SK-N-DZ (cell line): ENCODE results near the gene ITPKA.

Experiments
- DNase-seq: peaks from one replicate; pipeline ENCODE4 v3.0.0-alpha.2; 2015; ENCODE audit warnings: low spot score

Gene ITPKA

DNA sequence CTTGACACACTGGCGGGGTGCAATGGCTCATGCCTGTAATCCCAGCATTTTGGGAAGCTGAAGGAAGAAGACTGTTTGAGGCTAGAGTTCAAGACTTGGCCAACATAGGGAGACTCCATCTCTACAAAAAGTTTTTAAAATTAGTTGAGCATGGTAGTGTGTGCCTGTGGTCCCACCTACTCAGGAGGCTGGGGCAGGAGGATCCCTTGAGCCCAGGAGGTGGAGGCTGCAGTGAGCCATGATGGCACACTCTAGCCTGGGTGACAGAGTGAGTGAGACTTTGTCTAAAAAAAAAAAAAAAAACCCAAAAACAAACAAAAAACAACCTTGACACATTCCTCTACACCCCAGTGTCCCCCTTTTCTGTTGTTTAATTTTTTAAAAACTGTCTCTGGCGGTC is 4.0 kb upstream of the ITPKA start:
- no peak for DNase-seq

DNA sequence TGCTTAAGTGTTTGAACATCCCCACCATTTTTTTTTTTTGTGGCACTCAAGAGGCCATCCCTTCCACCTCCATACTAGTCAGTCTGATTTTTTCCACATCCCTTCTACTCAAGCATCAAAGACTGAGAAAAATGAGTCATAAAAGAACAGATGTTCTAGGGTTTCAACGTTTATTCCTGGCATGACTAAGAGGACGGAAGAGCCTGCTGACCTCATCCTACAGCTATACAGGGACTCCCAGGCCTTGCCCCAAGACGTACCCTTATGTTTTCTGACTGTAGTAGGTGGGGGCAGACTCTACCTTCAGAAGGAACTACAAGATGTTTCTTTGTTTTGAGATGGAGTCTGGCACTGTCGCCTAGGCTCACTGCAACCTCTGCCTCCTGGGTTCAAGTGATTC is 3.3 kb upstream of the ITPKA start:
- DNase-seq: no peak

DNA sequence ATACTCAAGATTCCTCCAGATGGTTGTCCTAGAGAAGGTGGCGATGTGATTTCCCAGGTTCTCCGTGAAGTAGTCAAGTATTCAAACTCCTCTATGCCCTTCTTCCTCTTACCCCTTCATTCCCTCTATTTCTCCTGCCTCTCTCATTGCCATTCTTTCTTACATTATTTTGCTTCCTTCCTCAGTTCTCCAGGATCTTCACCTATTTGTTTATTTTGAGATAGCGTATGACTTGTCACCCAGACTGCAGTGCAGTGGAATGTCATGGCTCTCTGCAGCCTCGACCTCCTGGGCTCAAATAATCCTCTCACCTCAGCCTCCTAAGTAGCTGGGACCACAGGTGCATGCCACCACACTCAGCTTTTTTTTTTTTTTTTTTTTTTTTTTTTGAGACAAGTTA is 1.8 kb upstream of the ITPKA start:
- no peak for DNase-seq

DNA sequence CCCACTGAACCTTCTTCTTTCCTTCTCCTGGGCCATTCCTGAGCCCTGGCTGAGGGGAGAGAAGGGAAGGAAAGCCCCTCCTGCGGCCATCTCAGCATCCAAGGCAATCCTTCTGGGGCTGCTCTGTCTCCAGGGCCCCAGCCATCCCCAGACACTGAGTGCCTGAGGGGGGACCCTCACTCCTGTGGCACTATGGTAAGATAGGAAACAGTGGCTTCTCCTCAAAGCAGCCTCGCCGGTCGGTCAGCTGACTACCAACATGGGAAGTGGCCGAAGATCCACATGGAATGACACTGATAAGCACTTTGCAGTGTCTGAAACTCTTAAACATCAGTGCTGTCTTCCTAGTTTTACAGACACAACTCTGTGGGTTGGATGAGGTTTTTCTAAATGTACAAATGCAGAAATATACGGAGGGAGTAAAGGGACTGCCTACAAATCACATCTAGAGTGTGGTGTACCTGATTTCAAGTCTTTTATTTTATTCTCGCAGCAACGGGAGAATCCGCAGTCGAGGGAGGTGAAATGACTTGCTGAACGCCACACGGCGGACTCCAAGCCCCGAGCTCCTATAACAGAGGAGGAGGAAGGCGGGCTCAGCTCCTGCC is 973 bp upstream of the ITPKA start:
- peak; percentile 52 for DNase-seq

DNA sequence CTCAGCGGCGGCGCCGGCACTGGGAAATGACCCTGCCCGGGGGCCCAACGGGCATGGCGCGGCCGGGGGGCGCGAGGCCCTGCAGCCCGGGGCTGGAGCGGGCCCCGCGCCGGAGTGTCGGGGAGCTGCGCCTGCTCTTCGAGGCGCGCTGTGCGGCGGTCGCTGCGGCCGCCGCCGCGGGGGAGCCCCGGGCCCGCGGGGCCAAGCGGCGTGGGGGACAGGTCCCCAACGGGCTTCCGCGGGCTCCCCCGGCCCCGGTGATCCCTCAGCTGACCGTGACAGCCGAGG is 172 bp downstream of the ITPKA start:
- DNase-seq: no peak

DNA sequence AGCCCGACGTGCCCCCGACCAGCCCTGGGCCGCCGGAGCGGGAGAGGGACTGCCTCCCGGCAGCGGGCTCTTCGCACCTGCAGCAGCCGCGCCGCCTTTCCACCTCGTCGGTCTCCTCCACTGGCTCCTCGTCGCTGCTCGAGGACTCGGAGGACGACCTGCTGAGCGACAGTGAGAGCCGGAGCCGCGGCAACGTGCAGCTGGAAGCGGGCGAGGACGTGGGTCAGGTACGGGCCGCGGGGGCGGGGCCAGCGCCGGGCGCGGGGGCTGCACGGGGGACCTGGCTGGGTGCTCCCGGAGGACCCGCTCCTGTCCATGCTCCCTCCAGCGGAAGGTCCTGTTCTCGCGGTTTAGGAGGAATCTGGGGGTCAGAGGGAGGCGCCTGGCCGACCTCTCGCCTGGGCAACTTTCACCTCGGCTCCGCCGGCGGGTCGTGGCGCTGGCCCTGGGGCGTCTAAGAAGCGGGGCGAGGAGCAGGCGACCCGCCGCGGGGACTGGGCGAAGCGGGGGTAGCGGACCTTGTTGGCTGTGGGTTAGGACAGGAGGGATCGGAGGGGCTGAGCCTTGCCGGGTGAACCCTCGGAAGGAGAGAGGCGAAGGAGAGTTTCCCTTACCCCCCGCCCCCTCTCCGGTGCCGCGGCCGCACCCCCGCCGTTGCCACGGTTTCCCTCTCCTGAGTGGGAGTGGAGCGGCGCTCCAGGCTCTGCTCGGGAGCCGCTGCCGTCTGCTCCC is 682 bp downstream of the ITPKA start:
- DNase-seq: peak; percentile 44

DNA sequence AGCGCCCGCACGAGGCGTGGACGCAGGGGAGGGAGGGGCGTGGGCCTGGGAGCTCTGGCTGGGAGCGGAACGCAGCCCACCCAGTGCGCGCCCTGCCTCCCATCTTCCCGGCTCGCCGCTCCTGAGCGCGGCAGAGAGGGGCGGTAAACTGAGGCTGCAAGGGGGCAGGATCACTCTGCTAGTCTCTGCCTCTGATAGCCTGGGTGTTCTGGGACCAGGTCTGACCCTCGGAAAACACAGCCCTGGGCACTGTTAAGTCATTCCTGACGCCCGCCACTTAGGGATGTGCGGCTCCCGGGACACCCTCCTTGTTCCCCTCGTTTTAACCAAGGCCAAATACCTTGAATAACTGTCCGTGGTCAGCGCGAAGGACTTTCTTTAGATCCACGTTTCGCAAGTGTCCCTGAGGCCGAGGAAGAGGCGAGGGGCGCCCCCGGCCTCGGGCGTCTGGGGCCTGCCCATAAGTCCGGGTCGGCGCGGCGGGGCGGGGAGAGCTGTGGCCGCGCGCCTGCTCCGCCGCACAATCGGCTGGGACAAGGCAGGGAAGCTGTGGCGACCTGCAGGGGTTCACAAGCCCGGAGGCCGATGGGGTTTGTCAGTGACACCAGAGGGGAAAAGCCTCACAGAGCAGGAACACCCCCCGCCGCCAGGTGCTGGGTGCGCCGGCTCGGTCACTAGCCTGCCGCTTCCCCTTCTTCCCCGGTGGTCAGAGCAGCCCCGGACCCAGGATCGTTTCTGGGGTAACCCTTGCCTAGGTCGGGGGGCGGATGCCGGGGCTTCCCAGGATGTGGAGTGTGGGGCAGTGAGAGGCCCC is 1.5 kb downstream of the ITPKA start:
- DNase-seq: peak; percentile 39

DNA sequence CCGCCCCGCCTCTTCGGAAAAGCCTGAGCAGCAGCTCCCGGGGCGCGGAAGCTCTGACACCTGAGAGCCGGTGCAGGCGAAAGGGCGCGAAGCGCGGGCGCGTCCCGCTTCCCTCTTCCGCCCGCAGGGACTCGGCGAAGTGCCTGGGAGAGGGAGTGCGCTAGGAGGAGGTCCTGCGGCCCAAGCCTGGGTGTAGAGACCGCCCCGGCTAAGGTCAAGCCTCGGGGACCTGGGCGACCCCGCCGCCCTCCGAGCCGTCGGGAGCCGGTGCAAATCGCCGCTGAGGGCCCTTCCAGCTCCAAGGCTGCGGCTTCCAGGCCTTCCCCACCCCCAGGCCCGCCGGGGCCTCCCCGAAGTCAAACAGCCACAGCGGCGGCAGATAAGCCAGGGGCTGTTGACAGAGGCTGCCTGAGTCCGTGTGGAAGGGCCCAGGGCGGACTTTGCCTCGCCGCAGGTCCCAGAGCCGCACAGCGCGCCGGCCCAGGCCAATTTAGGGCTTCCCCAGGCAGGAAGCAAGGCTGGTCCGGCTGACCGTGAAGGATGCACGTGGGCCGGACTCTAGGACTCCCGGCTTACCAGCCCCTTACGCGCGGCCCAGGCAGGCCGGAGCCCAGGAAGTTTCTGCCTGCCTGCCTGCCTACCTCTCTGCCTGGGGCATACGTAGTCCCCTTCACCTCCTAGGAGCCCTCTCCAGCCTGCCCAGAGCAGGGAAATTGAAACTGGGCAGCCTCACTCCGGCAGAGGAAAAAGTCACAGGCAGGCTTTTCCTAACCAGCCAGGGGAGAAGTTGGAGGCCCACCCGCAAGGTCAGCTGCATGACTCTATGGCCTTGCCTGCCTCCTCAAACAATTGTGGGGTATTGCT is 2.3 kb downstream of the ITPKA start:
- DNase-seq: no peak

DNA sequence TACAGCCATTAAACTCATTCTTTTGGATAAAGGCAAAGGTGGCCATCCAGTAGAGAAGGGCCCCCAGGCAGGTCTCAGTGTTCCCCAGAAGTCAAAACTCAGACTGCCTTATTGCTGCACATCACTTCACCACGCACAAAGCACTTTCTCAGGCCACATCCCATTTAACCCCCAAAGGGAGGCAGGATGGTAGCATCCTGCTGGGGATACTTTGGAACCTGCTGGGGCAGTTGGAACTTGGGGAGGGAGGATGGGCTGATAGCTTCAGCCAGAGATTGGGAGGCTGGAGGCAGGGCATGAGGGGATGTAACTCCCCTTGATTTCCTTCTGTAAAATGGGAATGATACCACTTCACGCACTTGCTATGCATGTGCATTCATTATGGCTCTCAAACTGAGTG is 5.0 kb downstream of the ITPKA start:
- no peak for DNase-seq

DNA sequence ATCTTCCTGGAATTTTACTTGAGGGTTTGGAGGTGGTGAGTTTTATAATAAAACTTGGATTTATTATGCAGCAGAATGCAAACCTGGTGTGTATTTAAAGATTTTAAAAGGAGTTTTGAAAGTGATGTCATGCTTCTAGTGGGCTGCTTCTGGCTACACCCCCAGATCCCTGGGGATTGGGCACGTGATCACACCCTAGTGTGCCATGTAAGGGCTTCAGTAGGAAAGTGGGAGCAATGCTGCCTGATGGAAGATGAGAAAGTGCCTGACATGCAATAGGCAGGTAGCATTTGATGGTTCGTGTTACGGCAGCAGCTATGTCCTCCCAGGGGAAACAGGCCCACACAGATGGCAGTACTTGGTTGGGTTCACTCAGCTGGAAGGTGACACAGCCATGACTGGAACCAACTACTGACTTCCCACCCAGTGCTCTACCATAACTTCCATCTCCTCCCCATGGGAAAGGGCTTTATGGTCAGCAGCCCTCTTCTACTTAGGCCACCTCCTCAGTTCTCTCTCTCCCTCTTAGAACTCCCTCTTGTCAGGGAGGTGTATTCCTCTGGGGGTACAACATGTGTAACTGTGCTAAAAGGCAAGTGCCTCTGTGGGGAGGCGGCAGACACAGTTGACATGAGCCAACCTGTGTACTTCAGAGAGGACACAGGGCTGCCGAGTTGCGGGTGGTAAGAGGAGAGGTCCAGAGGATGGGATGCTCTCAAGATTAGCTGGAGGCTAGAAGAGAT is 5.6 kb downstream of the ITPKA start:
- no peak for DNase-seq

DNA sequence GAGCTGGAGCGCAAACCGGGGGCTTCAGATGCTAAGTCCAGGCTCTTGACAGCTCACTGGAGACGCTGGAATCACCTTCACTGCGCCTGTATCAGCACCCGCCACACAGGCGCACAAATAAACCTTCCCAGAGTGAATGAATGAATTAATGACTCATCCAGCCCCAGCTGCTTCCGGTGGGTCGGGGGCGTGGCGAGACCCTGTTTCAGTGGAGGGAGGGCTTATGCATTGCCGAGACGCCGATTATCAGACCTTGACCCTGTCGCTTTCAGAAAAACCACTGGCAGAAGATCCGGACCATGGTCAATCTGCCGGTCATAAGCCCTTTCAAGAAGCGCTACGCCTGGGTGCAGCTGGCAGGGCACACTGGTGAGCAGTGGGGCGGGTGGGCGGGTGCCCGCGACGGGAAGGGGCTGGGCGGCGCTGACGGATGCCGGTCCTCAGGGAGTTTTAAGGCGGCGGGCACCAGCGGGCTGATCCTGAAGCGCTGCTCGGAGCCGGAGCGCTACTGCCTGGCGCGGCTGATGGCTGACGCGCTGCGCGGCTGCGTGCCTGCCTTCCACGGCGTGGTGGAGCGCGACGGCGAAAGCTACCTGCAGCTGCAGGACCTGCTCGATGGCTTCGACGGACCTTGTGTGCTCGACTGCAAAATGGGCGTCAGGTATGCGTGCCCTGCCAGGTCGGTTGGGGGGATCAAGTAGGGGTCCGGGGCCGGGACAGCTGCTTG is 7.7 kb downstream of the ITPKA start:
- DNase-seq: no peak

DNA sequence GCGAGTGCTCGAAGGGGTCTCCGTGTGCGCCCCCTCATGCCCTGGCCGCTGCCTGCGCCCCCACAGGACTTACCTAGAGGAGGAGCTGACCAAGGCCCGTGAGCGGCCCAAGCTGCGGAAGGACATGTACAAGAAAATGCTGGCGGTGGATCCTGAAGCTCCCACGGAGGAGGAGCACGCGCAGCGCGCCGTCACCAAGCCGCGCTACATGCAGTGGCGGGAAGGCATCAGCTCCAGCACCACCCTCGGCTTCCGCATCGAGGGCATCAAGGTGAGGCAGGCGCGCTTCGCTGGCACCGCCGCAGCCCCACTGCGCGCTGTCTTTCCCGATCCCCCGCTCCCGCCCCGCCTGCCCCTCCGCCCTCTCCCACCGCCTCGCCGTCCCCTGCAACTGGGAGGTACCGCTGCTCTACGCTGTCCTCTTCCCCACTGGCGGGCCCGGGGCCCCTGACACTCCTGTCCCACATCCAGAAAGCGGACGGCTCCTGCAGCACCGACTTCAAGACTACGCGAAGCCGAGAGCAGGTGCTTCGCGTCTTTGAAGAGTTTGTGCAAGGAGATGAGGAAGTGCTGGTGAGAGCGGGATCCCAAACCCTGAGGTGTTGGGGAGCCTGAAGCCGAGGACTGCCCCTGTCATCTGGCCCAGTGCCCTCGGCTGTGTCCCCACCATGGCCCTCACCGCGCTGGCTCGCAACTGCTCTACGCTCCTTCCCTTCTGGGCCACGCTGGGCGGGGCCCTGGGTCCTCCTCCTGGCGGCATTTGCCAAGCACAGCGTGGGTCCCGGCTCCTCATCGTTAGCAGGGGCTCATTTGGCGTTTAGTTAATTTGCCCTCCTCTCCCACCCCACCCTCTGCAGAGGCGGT is 8.5 kb downstream of the ITPKA start:
- no peak for DNase-seq

DNA sequence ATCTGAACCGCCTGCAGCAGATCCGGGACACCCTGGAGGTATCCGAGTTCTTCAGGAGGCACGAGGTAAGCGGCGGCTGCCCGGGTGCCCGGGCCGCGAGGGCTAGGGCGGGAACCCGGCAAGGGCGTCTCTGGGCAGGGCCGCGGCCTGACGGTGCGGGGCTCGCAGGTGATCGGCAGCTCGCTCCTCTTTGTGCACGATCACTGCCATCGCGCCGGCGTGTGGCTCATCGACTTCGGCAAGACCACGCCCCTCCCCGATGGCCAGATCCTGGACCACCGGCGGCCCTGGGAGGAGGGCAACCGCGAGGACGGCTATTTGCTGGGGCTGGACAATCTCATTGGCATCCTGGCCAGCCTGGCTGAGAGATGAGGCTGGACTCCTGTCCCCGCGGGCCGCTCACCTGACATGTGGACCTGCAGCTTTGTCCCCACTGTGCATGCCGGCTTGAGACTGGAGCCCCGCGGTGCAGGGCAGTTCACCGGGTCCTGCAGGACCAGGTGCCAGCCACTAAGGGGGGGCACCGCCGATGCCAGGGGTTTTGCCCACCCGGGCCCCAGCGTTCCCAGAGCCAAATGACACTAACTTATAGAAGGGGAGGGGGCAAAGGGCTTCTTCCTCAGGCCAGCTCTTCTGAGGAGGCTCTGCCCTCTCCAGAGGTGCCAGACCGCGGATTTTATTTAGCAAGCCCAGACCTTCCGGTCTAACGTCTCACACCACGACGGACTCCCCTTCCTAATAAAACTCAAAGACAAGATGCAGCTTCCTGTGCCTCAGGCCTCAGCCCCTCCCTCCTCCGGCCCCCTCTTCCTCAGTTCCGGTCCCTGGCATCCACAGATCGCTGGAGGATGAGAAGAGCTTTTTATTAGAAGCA is 9.4 kb downstream of the ITPKA start:
- no peak for DNase-seq

DNA sequence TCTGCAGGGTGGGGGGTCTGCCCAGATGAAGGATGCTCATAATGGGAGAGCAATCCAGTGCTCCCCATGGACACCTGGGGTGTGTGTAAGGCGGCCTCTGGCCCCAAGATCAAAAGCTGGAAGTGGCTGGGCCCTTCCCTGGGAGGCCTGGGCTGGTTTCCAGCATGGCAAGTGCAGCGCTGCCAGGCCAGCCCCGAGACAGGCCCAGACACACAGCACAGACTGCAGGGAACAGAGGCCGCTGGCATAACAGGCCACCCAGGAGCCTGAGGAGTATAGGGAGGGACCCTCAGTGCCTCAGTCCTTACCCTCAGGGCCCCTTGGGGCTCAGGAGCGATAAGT is 10.0 kb downstream of the ITPKA start:
- no peak for DNase-seq

DNA sequence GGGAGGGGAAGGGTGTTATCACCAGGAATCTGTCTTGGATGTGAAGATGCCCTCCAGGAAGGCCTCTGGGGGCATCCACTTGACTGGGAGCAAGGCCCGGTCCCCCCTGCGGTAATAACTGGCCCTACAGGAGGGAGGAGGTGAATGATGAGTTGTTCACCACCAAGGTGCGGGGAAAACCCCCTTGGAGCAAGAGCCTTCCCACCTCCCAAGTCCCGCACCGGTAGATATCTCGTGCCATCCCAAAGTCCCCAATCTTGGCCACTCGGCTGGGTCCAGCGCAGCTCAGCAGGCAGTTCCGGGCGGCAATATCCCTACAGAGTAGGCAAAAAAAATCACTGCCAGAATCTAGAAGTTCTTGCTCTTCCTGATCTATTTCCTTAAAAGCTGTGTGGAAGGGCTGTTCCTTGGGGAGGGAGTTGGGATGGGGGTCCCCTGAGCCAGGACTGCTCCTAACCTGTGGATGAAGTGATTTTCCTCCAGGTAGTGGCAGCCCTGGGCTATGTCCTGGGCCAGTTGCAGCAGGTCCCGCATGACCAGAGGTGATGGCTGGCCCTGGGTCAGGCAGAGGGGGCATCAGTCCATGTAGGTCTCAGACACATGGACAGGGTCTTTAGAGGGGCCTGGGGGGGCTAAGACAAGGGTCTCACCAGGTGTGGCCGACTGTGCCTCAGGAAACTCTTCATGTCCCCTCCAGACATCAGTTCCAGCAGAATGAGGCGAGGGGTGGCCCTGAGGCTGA is 11.2 kb downstream of the ITPKA start:
- no peak for DNase-seq

DNA sequence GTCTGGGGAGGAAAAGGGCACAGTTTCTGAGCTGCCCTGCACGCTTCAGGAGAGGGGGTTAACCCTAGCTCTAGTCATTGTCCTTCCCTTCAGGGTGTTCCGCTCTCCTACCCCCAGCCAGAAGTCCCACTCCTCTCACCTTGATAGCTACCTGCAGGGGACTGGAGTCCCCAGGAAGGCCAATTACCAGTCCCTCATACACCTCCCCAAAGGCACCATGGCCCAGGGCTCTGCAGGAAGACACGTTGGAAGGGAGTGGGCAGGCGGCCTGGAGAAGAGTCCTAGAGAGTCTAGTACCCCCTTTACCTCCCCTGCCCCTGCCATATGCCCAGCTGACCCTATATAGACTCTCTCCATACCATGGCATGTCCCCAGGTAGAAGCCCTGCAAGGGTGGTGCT is 12.1 kb downstream of the ITPKA start:
- no peak for DNase-seq

DNA sequence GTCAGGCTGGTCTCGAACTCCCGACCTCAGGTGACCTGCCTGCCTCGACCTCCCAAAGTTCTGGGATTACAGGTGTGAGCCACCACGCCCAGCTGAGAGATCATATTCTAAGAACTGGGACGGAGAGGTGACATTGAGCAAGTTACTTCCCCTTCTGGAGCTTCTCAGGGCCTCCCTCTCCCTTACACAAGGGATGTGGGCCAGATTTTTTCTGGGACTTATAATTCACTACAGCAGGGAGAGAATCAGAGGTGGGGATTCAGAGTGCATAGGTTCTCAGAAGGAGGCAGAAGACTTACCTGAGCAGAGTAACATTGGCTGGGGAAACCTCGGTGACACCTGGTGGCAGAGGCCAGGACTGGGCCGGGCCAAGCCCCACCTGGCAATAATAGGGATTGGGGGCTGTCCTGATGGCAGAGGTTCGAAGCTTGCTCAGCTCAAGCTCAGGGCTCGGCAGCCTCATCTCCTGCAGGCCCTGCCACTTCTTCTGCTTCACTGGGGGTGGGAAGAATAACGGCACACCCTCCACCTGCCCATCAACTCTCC is 13.2 kb downstream of the ITPKA start:
- no peak for DNase-seq

DNA sequence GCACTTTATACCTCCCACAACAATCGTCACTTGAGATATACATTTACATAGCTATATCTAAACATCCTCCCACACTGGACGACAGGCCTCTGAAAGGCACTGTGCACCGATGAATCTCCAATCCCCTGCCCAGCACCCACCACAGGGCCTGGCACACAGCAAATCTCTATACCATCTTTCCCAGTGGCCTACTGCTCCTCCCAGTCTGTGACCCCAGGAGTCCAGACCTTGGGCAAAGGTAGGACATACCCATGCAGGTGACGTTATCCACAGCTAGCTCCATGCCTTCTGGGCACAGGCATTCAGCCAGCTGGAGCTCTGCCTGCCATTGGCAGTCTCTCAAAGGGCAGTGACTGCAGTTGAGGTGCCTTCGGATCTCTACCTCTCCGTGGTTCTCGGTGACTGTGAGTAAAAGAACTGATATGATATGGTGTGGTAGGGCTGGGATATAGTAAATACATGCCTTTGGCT is 14.2 kb downstream of the ITPKA start:
- DNase-seq: no peak
